Calu3 (cell line): Measurements from ENCODE around the gene ECEL1. TPM values are rescaled to one million over a fixed set of nuclear protein-coding genes. Genes with fewer than 3 reads are reported as not detected.

Experiments used
- BruUV-seq: library from RNA; stranded (reverse); fragments of 400-500 nt; replicated peaks from 2 replicates; lab custom pipeline; 2021; lab: Mats Ljungman, UMichigan
- CTCF ChIA-PET: fragments of 300-600 bp; sonication (Branson Sonifier 250); formaldehyde crosslinking; loops from one replicate; lab custom pipeline; 2022; ENCODE audit warnings: antibody characterized with exemption; lab: Charles Lee
- DNase-seq: peaks from one replicate; pipeline ENCODE4 v3.0.0; 2022
- H3K27ac Mint-ChIP-seq: one replicate; pipeline ENCODE4 v1.8.0; 2022; ENCODE audit warnings: mixed read lengths; ENCODE audit not compliant: unreplicated experiment
- H3K27me3 Mint-ChIP-seq: one replicate; pipeline ENCODE4 v1.8.0; 2022; ENCODE audit warnings: mixed read lengths; ENCODE audit not compliant: unreplicated experiment
- H3K36me3 Mint-ChIP-seq: one replicate; pipeline ENCODE4 v1.8.0; 2022; ENCODE audit warnings: mild to moderate bottlenecking, moderate library complexity, mixed read lengths; ENCODE audit not compliant: insufficient read depth, unreplicated experiment
- H3K4me1 Mint-ChIP-seq: one replicate; pipeline ENCODE4 v1.8.0; 2022; ENCODE audit warnings: mild to moderate bottlenecking, low read depth, mixed read lengths; ENCODE audit not compliant: unreplicated experiment
- H3K4me3 Mint-ChIP-seq: one replicate; pipeline ENCODE4 v1.8.0; 2022; ENCODE audit warnings: mild to moderate bottlenecking, low read depth, moderate library complexity, mixed read lengths; ENCODE audit not compliant: unreplicated experiment
- H3K9me3 Mint-ChIP-seq: one replicate; pipeline ENCODE4 v1.8.0; 2022; ENCODE audit warnings: low read depth, mixed read lengths; ENCODE audit not compliant: unreplicated experiment
- intact Hi-C: fragments of 100-400 bp; cut with micrococcal nuclease; formaldehyde crosslinking; loops from one replicate; pipeline ENCODE4 v1.10.0; 2022; ENCODE audit not compliant: unreplicated experiment
- total RNA-seq: library from RNA; stranded (reverse); gene quantifications from 2 replicates; pipeline ENCODE4 v1.2.3, GENCODE V29; 2022
- TF ChIP-seq, protein P1 (sequence below): fragments of 200-600 bp; IDR thresholded peaks from one replicate; pipeline ENCODE4 v1.8.0; 2022; ENCODE audit warnings: antibody characterized with exemption; ENCODE audit not compliant: unreplicated experiment

The ECEL1 gene
- total RNA-seq, 1 experiment from 2014 or later = not detected

DNA sequence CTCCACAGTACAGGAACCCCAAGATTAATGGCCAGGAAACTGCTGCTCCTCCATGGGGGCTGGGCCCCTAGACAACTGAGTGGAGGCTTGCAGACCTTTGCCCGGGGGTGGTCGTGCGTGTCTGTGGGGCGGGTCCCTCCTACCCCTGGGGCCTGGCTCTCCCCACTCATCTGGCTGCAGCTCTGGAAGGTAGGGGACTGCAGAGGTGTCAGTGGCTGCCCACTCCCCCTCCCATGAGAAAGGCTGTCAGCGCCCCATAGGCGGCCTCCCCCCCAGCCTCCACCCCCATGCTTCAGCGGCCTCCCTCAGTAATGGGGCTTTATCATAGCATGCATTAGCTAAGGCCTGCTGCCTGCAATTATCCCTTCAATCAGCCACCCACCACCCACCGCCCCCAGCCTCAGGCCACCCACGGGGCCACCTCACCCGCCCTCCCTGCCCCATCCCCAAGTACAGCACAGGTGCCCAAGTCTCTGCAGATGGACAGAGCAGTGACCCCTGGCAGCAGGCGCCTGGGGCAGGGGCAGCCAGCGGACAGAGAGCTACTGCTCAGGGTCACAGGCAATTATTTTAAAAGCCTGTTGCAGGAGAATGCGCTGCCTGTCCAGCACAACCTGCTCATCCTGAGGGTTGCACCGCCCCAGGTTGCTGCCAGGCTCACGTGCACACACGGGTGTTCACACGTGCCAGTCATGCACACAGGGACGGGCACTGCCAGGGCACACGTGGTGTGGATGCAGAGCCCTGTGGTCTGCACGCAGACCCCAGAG lies 9.1 kb upstream of the ECEL1 start:
- no peaks in the 10 kb centered on the region for H3K4me1 Mint-ChIP-seq
- H3K27me3 Mint-ChIP-seq = peaks cover 72% of the 10 kb centered on the region
- H3K9me3 Mint-ChIP-seq = no peaks in the 10 kb centered on the region
- TF ChIP-seq, protein P1, sequence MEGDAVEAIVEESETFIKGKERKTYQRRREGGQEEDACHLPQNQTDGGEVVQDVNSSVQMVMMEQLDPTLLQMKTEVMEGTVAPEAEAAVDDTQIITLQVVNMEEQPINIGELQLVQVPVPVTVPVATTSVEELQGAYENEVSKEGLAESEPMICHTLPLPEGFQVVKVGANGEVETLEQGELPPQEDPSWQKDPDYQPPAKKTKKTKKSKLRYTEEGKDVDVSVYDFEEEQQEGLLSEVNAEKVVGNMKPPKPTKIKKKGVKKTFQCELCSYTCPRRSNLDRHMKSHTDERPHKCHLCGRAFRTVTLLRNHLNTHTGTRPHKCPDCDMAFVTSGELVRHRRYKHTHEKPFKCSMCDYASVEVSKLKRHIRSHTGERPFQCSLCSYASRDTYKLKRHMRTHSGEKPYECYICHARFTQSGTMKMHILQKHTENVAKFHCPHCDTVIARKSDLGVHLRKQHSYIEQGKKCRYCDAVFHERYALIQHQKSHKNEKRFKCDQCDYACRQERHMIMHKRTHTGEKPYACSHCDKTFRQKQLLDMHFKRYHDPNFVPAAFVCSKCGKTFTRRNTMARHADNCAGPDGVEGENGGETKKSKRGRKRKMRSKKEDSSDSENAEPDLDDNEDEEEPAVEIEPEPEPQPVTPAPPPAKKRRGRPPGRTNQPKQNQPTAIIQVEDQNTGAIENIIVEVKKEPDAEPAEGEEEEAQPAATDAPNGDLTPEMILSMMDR = no peak
- H3K36me3 Mint-ChIP-seq = no peaks in the 10 kb centered on the region
- intact Hi-C loops = no loop called here
- H3K27ac Mint-ChIP-seq = no peak overlapping the region
- H3K4me3 Mint-ChIP-seq = no peak overlapping the region
- no TSS peak for BruUV-seq
- CTCF ChIA-PET = no interaction called here
- no peak for DNase-seq

- intact Hi-C loops = no loop called here
- DNase-seq = no peak
- BruUV-seq = no TSS peak
- Mint-ChIP-seq H3K36me3 (no peaks in the 10 kb centered on the region), H3K27ac (no peak overlapping the region), H3K4me3 (no peak overlapping the region), H3K9me3 (no peaks in the 10 kb centered on the region), H3K27me3 (peaks cover 76% of the 10 kb centered on the region), H3K4me1 (no peaks in the 10 kb centered on the region)
- CTCF ChIA-PET = no interaction called here
- TF ChIP-seq, protein P1 = no peak
These were observed 7.7 kb upstream of the ECEL1 start for GRCh38 chr2:232495292-232495691.

DNA sequence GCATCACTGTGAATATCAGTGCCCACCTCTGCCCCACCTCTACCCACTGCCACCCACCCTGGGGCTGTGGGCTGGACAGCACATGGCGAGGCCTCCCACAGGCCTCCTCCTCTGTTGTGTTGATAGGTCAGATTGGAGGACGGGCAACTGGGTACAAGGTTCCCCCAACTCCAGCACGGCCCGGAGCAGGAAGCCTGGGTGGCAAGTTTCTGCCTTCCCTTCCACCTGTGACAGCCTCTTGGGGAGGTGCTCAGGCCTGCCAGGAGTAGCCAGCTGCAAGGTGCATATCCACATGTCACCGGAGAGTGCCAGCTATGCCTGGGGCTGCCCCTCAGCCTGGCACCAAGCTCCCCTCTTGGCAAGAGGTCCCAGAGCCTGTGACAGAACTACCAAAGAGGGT lies 6.9 kb upstream of the ECEL1 start:
- BruUV-seq = no TSS peak
- no peaks in the 10 kb centered on the region for H3K4me1 Mint-ChIP-seq
- H3K4me3 Mint-ChIP-seq = no peak overlapping the region
- CTCF ChIA-PET = no interaction called here
- peaks cover 76% of the 10 kb centered on the region for H3K27me3 Mint-ChIP-seq
- H3K27ac Mint-ChIP-seq = no peak overlapping the region
- no peaks in the 10 kb centered on the region for H3K9me3 Mint-ChIP-seq
- TF ChIP-seq, protein P1 = no peak
- no peaks in the 10 kb centered on the region for H3K36me3 Mint-ChIP-seq
- intact Hi-C loops = no loop called here
- no peak for DNase-seq

DNA sequence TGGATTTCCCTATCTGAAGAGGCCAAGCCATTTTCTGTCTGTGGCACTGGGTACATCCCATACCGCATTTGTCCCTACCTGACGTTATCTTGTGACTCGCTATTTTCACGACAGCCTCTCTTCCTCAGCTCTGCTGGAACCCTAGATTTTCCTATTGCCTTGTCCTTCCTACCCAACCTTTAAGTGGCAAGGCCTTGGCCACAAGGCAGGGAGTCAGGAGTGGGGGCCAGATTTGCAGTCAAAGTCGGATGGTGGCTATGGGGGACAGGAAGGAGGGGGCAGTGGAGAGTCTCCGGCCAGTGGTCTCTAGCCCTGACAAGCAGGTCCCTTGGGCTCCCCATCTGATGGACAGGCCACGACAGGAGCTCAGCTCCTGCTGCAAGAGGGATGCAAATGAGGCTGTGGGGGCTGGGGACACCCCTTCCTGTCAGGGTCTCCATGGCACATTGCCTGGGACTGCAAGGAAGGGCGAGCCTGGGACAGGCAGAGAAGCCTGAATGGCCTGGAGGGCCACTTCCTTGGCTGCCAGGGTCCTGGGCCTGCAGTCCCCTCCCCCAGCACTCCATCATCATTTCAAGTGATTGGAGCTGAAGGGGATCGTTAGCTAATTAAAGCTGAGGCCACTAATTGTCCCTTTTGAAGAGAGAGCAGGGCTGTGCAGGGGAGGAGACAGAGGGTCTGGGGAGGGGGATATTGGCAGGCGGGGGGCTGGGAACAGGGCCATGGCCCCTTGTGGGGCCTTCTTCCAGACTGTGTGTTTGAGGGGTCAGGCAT lies 6.3 kb upstream of the ECEL1 start:
- no peaks in the 10 kb centered on the region for H3K4me1 Mint-ChIP-seq
- BruUV-seq = no TSS peak
- no peak for DNase-seq
- H3K36me3 Mint-ChIP-seq = no peaks in the 10 kb centered on the region
- CTCF ChIA-PET = no interaction called here
- intact Hi-C loops = no loop called here
- H3K27ac Mint-ChIP-seq = no peak overlapping the region
- TF ChIP-seq, protein P1 = no peak
- H3K27me3 Mint-ChIP-seq = peaks cover 76% of the 10 kb centered on the region
- no peaks in the 10 kb centered on the region for H3K9me3 Mint-ChIP-seq
- H3K4me3 Mint-ChIP-seq = no peak overlapping the region
